GM21381 (cell line): ENCODE data around the gene SCGB1D1.

Experiments used
- ATAC-seq: cut with Tn5 transposase; IDR thresholded peaks from one replicate; pipeline ENCODE4 v1.9.1; 2021; ENCODE audit warnings: mild to moderate bottlenecking, moderate library complexity; ENCODE audit not compliant: unreplicated experiment

SCGB1D1 gene, protein sequence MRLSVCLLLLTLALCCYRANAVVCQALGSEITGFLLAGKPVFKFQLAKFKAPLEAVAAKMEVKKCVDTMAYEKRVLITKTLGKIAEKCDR

DNA sequence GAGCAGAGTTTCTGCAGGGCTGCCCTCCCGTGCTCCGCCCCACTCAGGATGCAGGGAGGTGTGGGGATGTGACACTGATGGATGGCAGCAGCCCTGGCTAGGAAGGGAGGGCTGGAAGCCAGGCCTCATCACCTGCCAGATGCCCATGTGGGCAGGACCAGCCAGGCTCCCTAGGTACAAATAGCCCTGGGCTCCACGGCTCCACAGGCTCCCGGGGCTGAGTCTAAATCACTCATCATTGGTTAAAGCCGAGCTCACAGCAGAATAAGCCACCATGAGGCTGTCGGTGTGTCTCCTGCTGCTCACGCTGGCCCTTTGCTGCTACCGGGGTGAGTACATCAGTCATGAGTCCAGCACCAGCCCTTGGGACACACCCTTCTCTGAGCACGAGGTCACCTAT is at the start of gene SCGB1D1:
SCGB1D1 (plus strand) TSS at position 206 of the 400 bp plus-strand sequence; CDS start at position 275, 69 bp downstream.
- no peak for ATAC-seq

DNA sequence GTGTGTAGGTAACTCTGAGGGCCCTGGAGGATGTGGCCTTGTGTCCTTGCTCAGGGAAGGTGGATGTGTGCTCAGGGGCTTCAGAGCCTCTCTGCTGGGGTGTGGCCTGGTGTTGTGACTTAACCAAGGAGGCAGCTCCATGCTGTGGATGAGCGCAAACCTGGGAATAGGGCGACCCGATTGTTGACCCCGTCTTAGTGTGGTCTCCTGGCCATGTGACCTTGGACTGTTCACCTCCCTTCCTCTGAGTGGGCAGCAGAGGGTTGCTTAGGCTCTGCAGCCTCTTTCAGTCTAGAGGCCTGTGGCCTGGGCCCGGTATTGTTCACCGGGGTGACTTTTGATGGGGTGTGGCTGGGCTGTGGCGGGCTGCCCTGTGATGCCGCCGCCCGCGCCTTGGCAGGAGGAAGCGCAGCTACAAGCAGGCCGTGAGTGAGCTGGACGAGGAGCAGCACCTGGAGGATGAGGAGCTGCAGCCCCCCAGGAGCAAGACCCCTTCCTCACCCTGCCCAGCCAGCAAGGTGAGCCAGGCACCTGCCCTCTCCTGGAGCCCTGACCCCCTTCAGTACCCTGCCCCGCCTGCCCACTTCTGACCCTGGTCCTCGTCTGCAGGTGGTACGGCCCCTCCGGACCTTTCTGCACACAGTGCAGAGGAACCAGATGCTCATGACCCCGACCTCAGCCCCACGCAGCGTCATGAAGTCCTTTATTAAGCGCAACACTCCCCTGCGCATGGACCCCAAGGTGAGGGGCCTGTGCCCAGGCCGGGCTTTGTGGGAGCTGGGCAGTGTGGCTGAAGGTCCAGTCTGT is 49.5 kb upstream of the SCGB1D1 start:
- ATAC-seq: no peak

DNA sequence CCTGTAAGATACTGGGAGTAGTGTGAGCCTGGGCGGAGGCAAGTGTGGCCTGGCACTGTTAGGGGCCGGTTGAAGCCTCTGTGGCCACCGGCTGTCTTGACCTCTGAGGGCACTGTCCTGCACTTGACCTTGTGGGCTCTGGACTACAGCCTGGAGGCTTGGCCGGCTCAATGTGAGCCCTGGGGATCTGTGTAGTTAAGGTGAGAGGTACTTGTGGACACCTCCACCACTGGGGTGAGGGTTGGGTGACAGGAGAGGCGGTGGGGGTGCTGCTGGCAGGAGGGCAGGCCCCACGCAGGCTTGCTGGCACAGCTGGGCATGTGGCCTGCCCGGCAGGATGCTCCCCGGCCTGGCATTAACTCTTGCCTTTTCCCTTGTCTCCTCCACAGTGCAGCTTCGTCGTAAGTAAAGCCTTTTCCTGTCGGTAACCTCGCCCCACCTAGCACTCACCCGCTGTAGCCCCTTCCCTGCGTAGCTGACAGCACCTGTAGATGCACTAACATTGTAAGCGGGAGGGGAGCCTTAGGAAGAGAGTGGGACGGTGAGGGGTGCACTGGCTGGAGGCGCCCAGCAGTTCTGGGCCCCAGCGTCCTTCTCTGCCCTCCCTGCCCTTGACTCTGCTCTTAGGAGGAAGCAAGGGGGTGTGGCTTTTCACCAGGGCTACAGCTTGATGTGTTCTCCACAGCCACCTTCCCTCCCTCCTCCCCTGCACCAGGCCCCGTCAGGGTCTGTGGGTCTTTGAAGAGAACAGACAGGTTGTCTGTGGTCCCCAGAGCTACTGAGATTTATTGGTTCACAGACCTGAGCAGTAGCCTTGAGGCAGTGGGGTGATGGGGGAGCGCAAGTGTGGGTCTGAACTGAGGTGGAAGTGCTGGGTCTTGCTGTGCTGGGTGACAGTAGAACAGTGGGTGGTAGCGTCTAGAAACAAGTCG is 48.6 kb upstream of the SCGB1D1 start:
- ATAC-seq: no peak

DNA sequence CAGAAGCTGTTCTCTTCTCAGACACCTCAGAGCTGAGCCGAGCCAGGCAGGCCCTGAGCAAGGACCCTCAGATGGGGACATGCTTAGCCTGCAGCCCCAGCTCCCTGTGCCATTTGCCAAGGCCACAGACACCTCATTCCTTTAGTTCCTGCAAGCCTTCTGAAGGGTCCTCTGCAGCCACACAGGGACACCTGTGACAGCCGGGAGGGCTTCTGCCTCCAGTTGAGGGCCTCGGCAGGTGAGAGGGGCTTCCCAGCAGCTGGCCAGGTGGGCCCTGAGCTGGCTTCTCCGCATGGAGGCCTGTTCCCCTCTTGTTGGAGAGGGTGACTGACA is 48.0 kb upstream of the SCGB1D1 start:
- no peak for ATAC-seq

DNA sequence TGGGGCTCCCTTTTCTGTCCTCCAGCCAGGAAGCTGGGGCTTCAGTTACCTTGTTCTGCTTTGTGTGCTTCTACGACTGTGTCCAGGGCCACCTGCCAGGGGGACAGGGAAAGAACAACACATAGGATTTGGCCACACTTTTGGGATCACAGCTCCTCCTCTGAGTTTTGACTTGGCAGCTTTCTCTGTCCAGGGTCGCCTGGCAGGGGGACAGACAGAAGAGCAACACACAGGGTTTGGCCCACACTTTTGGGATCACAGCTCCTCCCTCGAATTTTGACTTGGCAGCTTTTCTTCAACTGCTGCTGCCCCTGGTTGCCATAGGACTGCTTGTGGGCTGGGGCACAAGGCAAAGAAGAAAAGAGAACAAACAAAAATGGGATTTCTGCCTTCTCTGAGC is 47.1 kb upstream of the SCGB1D1 start:
- ATAC-seq: no peak

DNA sequence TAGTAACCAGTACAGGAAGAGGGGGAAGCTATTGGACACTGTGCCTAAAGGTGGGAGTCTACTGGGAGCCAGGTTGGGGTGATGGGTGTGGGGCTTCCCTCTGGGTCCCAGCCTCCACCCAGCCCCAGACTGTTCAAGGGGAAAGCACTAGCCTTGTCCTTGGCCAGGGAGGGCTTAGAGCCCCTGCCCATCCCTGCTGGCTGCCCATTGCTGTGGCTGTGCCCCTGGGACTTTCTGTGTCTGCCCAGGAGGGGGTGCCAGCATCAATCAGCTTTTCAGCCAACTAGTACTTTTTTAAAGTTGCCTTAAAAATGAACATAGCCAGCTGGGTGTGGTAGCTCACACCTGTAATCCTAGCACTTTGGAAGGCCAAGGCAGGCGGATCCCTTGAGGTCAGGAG is 46.3 kb upstream of the SCGB1D1 start:
- ATAC-seq: no peak

DNA sequence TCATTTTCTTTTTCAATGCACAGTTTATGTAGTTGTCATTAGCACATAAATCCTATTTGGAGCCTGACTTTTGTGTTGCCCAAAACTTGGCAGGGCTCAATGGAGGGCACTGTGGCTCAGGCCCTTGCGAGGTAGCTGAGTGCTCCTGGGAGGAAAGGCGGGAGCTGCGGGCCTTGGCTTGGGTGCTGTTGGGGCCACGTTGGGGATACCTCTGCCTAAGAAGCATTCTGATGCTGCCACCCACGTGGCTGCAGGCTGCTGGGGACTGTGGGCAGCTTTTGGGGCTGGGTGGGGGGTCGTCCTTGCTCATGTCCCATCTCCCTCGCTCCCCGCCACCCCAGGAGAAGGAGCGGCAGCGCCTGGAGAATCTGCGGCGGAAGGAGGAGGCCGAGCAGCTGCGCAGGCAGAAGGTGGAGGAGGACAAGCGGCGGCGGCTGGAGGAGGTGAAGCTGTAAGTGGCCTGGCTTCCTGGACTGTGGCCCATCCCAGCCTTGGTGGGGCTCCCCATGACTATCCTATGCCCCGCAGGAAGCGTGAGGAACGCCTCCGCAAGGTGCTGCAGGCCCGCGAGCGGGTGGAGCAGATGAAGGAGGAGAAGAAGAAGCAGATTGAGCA is 45.3 kb upstream of the SCGB1D1 start:
- ATAC-seq: no peak

DNA sequence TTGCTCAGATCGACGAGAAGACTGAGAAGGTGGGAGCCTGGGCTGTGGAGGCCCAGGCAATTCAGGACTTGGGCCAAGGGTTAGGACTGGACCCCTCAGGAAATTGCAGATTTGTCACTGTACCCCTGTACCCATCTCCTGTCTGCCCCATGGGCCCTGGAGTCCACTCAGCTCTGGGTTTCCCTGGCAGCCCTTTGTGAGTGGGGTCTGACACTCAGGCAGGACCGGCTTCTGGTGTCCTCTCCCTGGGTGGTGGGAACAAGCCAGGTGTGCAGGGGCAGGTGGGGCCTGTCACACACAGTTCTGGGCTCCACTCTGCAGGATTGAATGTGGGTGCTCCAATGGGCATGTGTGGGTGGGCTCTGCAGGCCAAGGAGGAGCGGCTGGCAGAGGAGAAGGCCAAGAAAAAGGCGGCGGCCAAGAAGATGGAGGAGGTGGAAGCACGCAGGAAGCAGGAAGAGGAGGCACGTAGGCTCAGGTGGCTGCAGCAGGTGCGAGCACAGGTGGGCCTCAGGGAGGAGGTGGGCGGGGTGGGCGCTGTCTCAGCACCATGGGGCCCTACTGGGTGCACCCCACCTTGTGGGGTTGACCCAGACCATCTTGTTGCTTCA is 44.6 kb upstream of the SCGB1D1 start:
- no peak for ATAC-seq

DNA sequence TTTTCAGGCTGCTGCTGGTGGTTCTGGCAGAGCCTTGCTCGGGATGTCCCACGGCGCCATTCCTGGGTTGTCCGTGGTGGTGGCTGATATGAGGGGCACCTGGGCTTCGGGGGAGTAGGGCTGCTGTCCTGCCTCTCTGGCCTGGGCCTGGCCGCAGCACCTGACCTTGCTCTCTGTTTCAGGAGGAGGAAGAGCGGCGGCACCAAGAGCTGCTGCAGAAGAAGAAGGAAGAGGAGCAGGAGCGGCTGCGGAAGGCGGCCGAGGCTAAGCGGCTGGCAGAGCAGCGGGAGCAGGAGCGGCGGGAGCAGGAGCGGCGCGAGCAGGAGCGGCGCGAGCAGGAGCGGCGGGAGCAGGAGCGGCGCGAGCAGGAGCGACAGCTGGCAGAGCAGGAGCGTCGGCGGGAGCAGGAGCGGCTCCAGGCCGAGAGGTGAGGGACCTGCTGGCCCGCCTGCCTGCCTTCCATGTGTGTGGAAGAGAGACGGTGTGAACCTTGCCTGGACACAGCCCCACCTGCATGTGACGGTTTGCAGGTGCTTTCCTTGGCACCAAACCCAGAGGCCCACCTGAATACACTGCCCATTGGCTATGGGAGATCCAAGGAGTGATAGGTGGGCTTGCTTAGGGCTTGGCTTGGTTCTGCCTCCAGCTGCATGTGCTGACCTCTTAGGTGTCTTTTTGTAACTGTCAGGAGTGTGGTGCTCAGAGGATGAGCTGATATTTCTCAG is 43.4 kb upstream of the SCGB1D1 start:
- no peak for ATAC-seq

DNA sequence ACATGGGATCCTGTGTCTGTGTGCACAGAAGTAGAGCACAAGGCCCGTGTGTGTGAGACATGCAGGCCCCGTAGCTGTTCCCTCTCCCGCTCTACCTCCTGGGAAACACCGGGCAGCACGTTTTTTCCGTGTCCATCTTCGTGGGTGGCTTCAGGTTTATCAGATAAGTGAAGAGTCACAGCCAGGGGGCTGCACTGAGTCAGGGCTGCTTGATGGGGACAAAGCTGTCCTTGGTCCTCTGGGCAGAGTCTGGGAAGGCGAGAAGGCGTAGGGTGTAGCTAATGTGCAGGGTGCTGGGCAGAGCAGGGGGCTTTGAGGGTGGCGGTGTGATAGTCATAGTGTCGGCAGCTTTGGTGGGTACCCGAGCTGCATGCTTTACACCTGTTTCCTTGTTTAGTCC is 42.5 kb upstream of the SCGB1D1 start:
- ATAC-seq: no peak

DNA sequence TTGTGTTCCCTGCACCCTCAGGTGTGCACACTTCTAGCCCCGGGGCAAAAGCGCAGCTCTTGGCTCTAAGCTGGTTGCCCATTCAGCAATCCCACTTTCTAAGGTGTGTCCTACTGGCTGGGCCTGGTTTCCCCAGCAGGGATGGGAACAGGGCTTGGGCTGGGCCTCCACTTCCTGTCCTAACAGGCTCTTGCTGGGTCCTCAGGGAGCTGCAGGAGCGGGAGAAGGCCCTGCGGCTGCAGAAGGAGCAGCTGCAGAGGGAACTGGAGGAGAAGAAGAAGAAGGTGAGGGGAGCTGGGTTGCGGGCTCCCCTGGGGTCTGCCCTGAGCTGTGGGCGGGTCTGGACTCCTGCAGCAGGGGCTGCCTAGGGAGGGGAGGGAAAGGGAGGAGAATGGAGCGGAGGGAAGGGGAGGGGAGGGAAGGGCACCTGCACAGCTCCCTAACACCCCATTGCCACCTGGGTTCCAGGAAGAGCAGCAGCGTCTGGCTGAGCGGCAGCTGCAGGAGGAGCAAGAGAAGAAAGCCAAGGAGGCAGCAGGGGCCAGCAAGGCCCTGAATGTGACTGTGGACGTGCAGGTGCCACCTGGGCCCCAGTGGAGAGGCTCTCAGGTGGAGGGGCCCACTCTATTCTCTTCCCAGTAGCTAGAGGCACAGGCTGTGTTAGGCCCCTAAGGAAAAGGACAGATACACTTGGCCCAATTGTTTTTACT is 41.6 kb upstream of the SCGB1D1 start:
- ATAC-seq: no peak

DNA sequence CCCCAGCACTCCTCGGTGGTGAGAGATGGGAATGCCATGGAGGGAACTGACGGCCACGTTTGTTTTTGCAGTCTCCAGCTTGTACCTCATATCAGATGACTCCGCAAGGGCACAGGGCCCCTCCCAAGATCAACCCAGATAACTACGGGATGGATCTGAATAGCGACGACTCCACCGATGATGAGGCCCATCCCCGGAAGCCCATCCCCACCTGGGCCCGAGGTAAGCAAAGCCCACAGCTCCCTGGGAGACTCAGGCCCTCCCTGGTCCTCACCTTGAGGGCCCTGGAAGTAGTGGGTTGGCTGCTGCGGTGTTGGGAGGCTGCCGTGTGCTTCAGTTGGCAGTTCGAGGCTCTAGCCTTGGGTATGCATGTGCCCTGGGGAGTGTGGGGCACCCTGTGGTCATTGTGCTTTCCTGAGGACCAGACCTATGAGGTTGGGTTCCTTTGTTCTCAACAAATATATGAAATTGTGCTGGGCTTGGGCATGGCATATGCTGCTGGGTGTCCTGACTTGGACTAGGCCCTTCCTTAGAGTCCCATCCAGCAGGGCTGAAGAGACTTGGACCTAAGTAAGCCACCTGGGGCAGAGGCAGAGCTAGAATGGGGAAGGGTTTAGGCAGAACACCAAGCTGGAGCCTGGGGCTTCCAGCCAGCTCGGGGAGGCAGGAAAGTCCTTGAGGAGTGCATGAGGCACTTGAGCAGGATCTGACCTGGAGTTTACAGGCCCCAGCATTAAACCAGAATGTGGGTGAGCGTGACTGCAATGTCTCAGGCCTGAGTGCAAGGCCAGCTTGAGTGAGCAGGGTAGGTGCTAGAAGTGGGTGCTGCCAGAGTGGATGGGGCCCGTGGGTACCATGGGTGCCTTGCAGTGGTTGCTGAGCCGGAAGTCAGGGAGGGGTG is 39.8 kb upstream of the SCGB1D1 start:
- ATAC-seq: no peak

DNA sequence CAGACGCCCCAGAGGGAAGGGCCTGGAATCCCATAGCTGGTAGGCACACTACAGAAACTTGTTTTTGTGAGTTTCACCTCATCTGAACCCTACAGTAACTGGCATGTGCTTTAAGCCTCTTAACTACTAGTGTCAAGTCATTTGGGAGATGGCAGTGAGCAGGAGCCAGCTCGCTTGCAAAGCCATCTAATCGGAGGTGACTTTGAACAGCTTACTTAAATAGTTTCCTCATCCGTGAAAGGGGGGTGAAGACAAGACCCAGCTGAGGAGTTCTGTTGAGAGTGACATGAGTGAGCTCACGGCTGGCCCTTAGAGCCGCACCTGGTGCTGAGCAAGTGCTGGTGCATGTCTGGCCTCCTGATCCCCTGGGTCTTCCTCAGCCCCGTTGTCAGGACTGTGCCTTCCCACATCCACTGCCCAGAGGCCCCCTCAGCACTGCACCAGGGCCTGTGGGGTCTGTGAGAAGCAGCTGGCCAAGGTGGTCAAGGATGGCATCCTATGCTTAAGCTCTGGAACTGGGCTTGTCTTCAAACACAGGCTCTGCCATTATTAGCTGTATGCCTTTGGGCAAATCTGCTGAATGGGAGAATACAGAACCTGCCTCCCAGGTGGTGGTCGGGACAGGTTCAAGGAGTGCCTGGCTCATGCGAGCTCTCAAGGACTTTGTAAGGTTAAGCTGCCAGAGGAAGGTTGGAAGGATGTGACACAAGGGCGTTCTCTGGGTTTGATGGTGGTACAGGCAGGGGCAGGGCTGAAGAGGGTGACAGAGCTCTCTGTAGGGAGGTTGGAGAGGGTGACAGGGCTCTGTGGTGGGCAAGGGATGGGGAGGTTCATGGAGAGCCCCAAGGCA is 38.9 kb upstream of the SCGB1D1 start:
- no peak for ATAC-seq

DNA sequence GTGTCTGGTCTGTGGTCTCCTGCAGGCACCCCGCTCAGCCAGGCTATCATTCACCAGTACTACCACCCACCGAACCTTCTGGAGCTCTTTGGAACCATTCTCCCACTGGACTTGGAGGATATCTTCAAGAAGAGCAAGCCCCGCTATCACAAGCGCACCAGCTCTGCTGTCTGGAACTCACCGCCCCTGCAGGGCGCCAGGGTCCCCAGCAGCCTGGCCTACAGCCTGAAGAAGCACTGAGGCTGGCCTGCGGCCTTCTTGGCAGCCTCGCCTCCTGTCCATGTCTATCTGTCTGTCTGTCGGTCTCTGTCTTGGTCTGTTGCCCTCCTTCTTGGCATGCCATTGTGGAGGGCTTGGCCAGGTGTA is 38.3 kb upstream of the SCGB1D1 start:
- ATAC-seq: no peak

DNA sequence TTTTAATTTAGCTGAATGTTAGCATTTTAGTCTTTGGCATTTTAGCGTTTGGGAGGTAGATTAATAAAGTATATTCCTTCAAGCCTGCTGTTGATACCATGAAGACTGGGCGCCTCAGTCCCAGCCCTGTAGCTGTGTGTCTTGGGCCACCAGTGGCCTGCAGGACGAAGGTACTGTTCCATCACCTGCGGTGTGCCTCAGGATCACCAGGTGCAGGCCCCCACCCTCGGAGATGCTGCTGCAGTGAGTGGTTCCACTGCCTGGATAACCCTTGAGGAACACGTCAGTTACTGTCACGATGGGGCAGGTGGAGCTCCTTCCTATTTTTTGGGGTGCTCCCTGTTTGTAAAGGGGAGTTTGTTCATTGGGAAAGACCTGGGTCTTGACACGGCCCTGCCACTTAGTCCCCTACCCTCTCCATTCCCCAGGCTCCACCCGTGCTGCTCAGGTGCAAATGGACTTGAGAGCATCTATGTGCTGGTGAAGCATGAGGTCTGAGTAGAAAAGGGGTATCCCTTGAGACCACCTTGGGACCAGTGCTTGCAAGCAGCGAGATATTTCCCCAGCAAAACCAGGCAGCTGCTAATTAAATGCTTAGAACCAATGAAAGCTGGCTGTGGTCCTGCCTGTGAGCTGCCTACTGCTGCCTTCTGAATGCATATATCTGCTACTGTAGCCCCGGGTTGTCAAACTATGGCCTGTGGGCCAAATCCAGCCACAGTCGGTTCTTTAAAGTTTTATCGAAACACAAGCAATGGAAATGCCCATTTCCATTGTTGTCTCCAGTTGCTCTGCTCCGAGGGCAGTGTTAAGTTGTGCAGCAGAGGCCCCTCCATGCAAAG is 37.5 kb upstream of the SCGB1D1 start:
- no peak for ATAC-seq

DNA sequence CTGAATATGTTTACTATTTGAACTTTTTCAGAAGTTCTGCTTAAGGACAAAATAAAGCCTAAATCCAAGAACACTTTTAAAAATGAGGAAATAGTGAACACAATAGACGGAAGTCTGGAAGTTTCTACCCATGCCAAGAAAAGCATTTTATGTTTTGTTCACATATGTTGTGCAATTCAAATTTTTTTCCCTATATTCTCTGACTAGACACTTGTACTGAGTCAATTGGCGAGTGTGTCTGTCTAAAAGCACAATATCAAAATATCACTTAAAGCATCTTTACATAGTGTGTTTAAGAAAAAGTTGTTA is 37.0 kb upstream of the SCGB1D1 start:
- no peak for ATAC-seq

DNA sequence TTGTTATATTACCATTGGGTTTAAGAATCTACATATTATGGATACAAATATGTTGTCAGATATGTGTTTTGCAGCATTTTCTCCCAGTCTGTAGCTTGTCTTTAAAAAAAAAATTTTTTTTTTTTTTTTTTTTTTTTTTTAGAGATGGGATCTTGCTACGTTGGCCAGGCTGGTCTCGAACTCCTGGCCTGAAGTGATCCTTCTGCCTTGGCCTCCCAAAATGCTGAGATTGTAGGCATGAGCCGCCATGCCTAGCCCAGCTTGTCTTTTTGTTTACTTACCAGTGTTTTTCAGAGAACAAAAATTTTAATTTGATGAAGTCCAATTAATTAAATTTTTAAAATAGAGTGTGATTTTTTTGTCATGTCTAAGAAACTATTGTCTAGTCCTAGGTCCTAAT is 36.4 kb upstream of the SCGB1D1 start:
- no peak for ATAC-seq
